H9 (cell line): Measurements from ENCODE around the gene FGF16. TPM values are rescaled to one million over a fixed set of nuclear protein-coding genes. Genes with fewer than 3 reads are reported as not detected.

Experiments used
- DNase-seq: peaks from one replicate; pipeline ENCODE4 v3.0.0-alpha.2; 2017
- H2AFZ ChIP-seq: one replicate; pipeline ENCODE4 v1.6.1; 2013; ENCODE audit warnings: mild to moderate bottlenecking, low read length, control low read depth, moderate library complexity
- H2AK5ac ChIP-seq: 2 replicates; pipeline ENCODE4 v1.6.1; 2013; ENCODE audit warnings: low read length, control low read depth, mixed read lengths; ENCODE audit not compliant: insufficient read length
- H2BK120ac ChIP-seq: one replicate; pipeline ENCODE4 v1.6.1; 2013; ENCODE audit warnings: low read depth, mild to moderate bottlenecking, low read length, control low read depth, inconsistent platforms; ENCODE audit not compliant: poor library complexity, severe bottlenecking
- H2BK12ac ChIP-seq: 2 replicates; pipeline ENCODE4 v1.6.1; 2013; ENCODE audit warnings: low read length, control low read depth, mixed read lengths, low read depth; ENCODE audit not compliant: insufficient read length
- H2BK15ac ChIP-seq: 2 replicates; pipeline ENCODE4 v1.6.1; 2013; ENCODE audit warnings: low read depth, low read length, control low read depth
- H2BK20ac ChIP-seq: one replicate; pipeline ENCODE4 v1.6.1; 2013; ENCODE audit warnings: low read depth, mild to moderate bottlenecking, low read length, control low read depth, inconsistent platforms; ENCODE audit not compliant: poor library complexity, severe bottlenecking
- H2BK5ac ChIP-seq: 2 replicates; pipeline ENCODE4 v1.6.1; 2013; ENCODE audit warnings: low read length, control low read depth, mixed read lengths; ENCODE audit not compliant: insufficient read length
- H3K14ac ChIP-seq: 2 replicates; pipeline ENCODE4 v1.6.1; 2013; ENCODE audit warnings: low read length, control low read depth; ENCODE audit not compliant: insufficient read depth
- H3K18ac ChIP-seq: 2 replicates; pipeline ENCODE4 v1.6.1; 2013; ENCODE audit warnings: low read depth, mild to moderate bottlenecking, mixed read lengths, low read length, control low read depth; ENCODE audit not compliant: insufficient read length
- H3K23ac ChIP-seq: 2 replicates; pipeline ENCODE4 v1.6.1; 2013; ENCODE audit warnings: low read length, control low read depth, mixed read lengths, low read depth; ENCODE audit not compliant: insufficient read length
- H3K23me2 ChIP-seq: 2 replicates; pipeline ENCODE4 v1.6.1; 2013; ENCODE audit warnings: low read depth, mild to moderate bottlenecking, mixed read lengths, low read length, control low read depth; ENCODE audit not compliant: insufficient read length, poor library complexity, severe bottlenecking
- H3K27ac ChIP-seq: 2 replicates; pipeline ENCODE4 v1.5.1; 2013; ENCODE audit warnings: low read length, control low read depth, mixed read lengths, low read depth; ENCODE audit not compliant: insufficient read length
- H3K27me3 ChIP-seq: 2 replicates; pipeline ENCODE4 v1.6.1; 2013; ENCODE audit warnings: low read length, control low read depth, inconsistent platforms; ENCODE audit not compliant: insufficient read depth
- H3K4ac ChIP-seq: 2 replicates; pipeline ENCODE4 v1.6.1; 2013; ENCODE audit warnings: low read depth, mild to moderate bottlenecking, control low read depth, inconsistent platforms, low read length, moderate library complexity
- H3K4me1 ChIP-seq: 2 replicates; pipeline ENCODE4 v1.6.1; 2013; ENCODE audit warnings: low read length, control low read depth, inconsistent platforms; ENCODE audit not compliant: insufficient read depth
- H3K4me2 ChIP-seq: 2 replicates; pipeline ENCODE4 v1.6.1; 2013; ENCODE audit warnings: low read length, control low read depth, mixed read lengths; ENCODE audit not compliant: insufficient read length, insufficient read depth
- H3K56ac ChIP-seq: 2 replicates; pipeline ENCODE4 v1.6.1; 2013; ENCODE audit warnings: low read depth, mild to moderate bottlenecking, mixed read lengths, low read length, control low read depth; ENCODE audit not compliant: insufficient read length
- H3K79me1 ChIP-seq: 2 replicates; pipeline ENCODE4 v1.6.1; 2013; ENCODE audit warnings: low read depth, mild to moderate bottlenecking, moderate library complexity, low read length, control low read depth, inconsistent platforms; ENCODE audit not compliant: insufficient read depth, poor library complexity, severe bottlenecking
- H3K79me2 ChIP-seq: 2 replicates; pipeline ENCODE4 v1.6.1; 2013; ENCODE audit warnings: low read length, control low read depth, inconsistent platforms; ENCODE audit not compliant: insufficient read depth
- H3K9ac ChIP-seq: 2 replicates; pipeline ENCODE4 v1.6.1; 2013; ENCODE audit warnings: low read length, control low read depth, mixed read lengths; ENCODE audit not compliant: insufficient read length; ENCODE audit errors: extremely low read depth
- H3K9me3 ChIP-seq: one replicate; pipeline ENCODE4 v1.6.1; 2013; ENCODE audit warnings: low read depth, low read length, inconsistent platforms; ENCODE audit not compliant: control insufficient read depth
- H3T11ph ChIP-seq: one replicate; pipeline ENCODE4 v1.6.1; 2013; ENCODE audit warnings: mild to moderate bottlenecking, low read length, control low read depth, inconsistent platforms
- H4K20me1 ChIP-seq: one replicate; pipeline ENCODE4 v1.6.1; 2013; ENCODE audit not compliant: control insufficient read depth, insufficient read length, insufficient read depth
- H4K5ac ChIP-seq: 2 replicates; pipeline ENCODE4 v1.6.1; 2013; ENCODE audit warnings: low read depth, mild to moderate bottlenecking, mixed read lengths, low read length, control low read depth; ENCODE audit not compliant: insufficient read length
- H4K8ac ChIP-seq: replicated peaks from 2 replicates; pipeline ENCODE4 v1.6.1; 2013; ENCODE audit warnings: low read length, control low read depth, mixed read lengths, low read depth; ENCODE audit not compliant: insufficient read length
- H4K91ac ChIP-seq: 2 replicates; pipeline ENCODE4 v1.6.1; 2013; ENCODE audit warnings: low read depth, mild to moderate bottlenecking, moderate library complexity, mixed read lengths, low read length, control low read depth; ENCODE audit not compliant: insufficient read length
- H3K27ac Mint-ChIP-seq, 3 experiments: 2 replicates in 2 of 3; 3 replicates in 1 of 3; pipeline ENCODE4 v1.8.0; 2020 to 2021; ENCODE audit warnings: mixed read lengths in 3 of 3, mild to moderate bottlenecking in 1 of 3, moderate library complexity in 1 of 3
- H3K27me3 Mint-ChIP-seq: 2 replicates; pipeline ENCODE4 v1.8.0; 2021; ENCODE audit warnings: low read depth, mild to moderate bottlenecking, moderate library complexity, mixed read lengths
- H3K36me3 Mint-ChIP-seq, 3 experiments: 2 replicates in 2 of 3; 3 replicates in 1 of 3; pipeline ENCODE4 v1.8.0; 2020 to 2021; ENCODE audit warnings: low read depth in 3 of 3, mixed read lengths in 3 of 3; ENCODE audit not compliant: insufficient read depth in 1 of 3
- H3K4me1 Mint-ChIP-seq, 2 experiments: 2 replicates each; pipeline ENCODE4 v1.8.0; 2020; ENCODE audit warnings: mixed read lengths in 2 of 2
- H3K4me3 Mint-ChIP-seq, 2 experiments: 2 replicates in 1 of 2; 3 replicates in 1 of 2; pipeline ENCODE4 v1.8.0; 2020 to 2021; ENCODE audit warnings: mild to moderate bottlenecking in 2 of 2, mixed read lengths in 2 of 2, moderate library complexity in 1 of 2
- H3K9me3 Mint-ChIP-seq, 2 experiments: 2 replicates in 1 of 2; 3 replicates in 1 of 2; pipeline ENCODE4 v1.8.0; 2020; ENCODE audit warnings: mild to moderate bottlenecking in 2 of 2, mixed read lengths in 2 of 2, moderate library complexity in 1 of 2
- WGBS: extraction: QIAGEN DNeasy Blood & Tissue Kit; methylation state at CpG from one replicate; pipeline ENCODE4 v1.1.7; 2013; ENCODE audit warnings: missing lambda C conversion rate, low lambda C conversion rate, mixed read lengths; ENCODE audit not compliant: insufficient read length; ENCODE audit errors: extremely low coverage; 5-methylcytosine and 5-hydroxymethylcytosine counted together
- total RNA-seq: library from RNA; stranded (reverse); gene quantifications from 2 replicates; pipeline ENCODE4 v1.2.1, GENCODE V29; 2021
- TF ChIP-seq, protein P1 (sequence below): fragments of 200-600 bp; sonication (generic); conservative IDR thresholded peaks from 3 replicates; pipeline ENCODE4 v1.8.0; 2021; ENCODE audit warnings: antibody characterized with exemption, mild to moderate bottlenecking

FGF16 gene
- total RNA-seq, 1 experiment from 2014 or later, result 2.8 TPM

DNA sequence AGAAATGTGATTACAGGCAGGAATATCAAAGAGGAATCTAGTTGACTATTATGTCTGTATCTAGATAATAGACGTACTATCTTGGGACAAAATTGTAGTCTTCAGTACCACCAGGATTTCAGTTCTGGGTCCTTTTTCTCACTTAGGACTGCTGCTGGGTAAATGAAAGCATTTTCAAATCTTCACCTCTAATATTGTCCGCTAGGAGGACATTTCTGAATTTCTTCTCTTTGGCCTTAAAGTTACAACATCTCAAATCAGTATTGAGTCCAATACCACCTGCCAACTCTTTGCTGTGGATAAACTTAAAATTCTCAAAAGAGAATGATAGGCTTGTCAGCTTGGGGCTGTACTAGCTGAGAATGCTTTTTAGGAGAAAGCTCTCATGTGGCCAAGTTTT lies 6.0 kb downstream of the FGF16 start:
- Histone ChIP-seq H3K79me1 (no peaks in the 10 kb centered on the region), H3K27me3 (no peaks in the 10 kb centered on the region), H2BK15ac (no peak overlapping the region), H2AK5ac (no peak overlapping the region), H2BK12ac (no peak overlapping the region), H3K4me2 (no peak overlapping the region), H3K23me2 (peaks cover under 1% of the 10 kb centered on the region), H3K4ac (no peak overlapping the region), H3K14ac (no peak overlapping the region), H3K18ac (no peak overlapping the region), H2BK120ac (no peak overlapping the region), H3K4me1 (no peaks in the 10 kb centered on the region), H3K9me3 (peaks cover 18% of the 10 kb centered on the region), H2AFZ (no peak overlapping the region), H3T11ph (no peak overlapping the region), H4K8ac (no peak overlapping the region), H4K91ac (no peak overlapping the region), H3K9ac (no peak overlapping the region), H3K56ac (no peak overlapping the region), H3K79me2 (no peaks in the 10 kb centered on the region), H2BK5ac (no peak overlapping the region), H4K20me1 (no peaks in the 10 kb centered on the region), H3K23ac (no peak overlapping the region), H3K27ac (no peak overlapping the region), H4K5ac (no peak overlapping the region), H2BK20ac (no peak overlapping the region)
- TF ChIP-seq, protein P1, sequence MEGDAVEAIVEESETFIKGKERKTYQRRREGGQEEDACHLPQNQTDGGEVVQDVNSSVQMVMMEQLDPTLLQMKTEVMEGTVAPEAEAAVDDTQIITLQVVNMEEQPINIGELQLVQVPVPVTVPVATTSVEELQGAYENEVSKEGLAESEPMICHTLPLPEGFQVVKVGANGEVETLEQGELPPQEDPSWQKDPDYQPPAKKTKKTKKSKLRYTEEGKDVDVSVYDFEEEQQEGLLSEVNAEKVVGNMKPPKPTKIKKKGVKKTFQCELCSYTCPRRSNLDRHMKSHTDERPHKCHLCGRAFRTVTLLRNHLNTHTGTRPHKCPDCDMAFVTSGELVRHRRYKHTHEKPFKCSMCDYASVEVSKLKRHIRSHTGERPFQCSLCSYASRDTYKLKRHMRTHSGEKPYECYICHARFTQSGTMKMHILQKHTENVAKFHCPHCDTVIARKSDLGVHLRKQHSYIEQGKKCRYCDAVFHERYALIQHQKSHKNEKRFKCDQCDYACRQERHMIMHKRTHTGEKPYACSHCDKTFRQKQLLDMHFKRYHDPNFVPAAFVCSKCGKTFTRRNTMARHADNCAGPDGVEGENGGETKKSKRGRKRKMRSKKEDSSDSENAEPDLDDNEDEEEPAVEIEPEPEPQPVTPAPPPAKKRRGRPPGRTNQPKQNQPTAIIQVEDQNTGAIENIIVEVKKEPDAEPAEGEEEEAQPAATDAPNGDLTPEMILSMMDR, result no peak; the same call in 2 of the 3 replicates
- Mint-ChIP-seq H3K9me3 (peaks cover 55 to 67% of the 10 kb centered on the region in 2 experiments), H3K4me1 (peaks cover 8 to 18% of the 10 kb centered on the region in 2 experiments), H3K27me3 (peaks cover 5% of the 10 kb centered on the region), H3K27ac (no peak overlapping the region), H3K4me3 (no peak overlapping the region), H3K36me3 (peaks cover 0 to 24% (median 2%) of the 10 kb centered on the region in 3 experiments; a peak in 5 of 7 replicates)
- WGBS, result no CpG with 5 or more reads among the region's 2 CpGs
- DNase-seq, result no peak
